MCF 10A (cell line): ENCODE results near the gene PSMB1. TPM values are rescaled to one million over a fixed set of nuclear protein-coding genes. Genes with fewer than 3 reads are reported as not detected.

ENCODE experiments used
- Bru-seq: library from RNA; stranded (reverse); fragments of 400-500 nt; gene quantifications from one replicate; lab custom pipeline; 2021; lab: Mats Ljungman, UMichigan
- BruChase-seq, 2 experiments: library from RNA; stranded (reverse); fragments of 400-500 nt; gene quantifications; one replicate each; lab custom pipeline; 2021; lab: Mats Ljungman, UMichigan
- BruUV-seq: library from RNA; stranded (reverse); fragments of 400-500 nt; replicated peaks from 2 replicates; lab custom pipeline; 2021; lab: Mats Ljungman, UMichigan
- CTCF ChIA-PET: fragments of 300-600 bp; sonication (Branson Sonifier 250); formaldehyde crosslinking; extraction: SDS; loops from one replicate; lab custom pipeline; 2021; ENCODE audit warnings: antibody characterized with exemption, inconsistent platforms; lab: Yijun Ruan, JAX
- POLR2A ChIA-PET: fragments of 300-600, 350-650 bp; sonication (Branson Sonifier 250); formaldehyde crosslinking; extraction: SDS; loops from one replicate; lab custom pipeline; 2020; ENCODE audit warnings: antibody characterized with exemption, inconsistent platforms; lab: Yijun Ruan, JAX
- DNase-seq: peaks from one replicate; pipeline ENCODE4 v3.0.0-alpha.2; 2018; ENCODE audit not compliant: unreplicated experiment
- H3K27ac Mint-ChIP-seq: one replicate; pipeline ENCODE4 v1.8.0; 2022; ENCODE audit warnings: mild to moderate bottlenecking, low read depth, mixed read lengths; ENCODE audit not compliant: unreplicated experiment
- H3K27me3 Mint-ChIP-seq: one replicate; pipeline ENCODE4 v1.8.0; 2022; ENCODE audit warnings: mixed read lengths; ENCODE audit not compliant: insufficient read depth, unreplicated experiment
- H3K36me3 Mint-ChIP-seq: one replicate; pipeline ENCODE4 v1.8.0; 2022; ENCODE audit warnings: mild to moderate bottlenecking, moderate library complexity, mixed read lengths; ENCODE audit not compliant: insufficient read depth, unreplicated experiment
- H3K4me1 Mint-ChIP-seq: one replicate; pipeline ENCODE4 v1.8.0; 2022; ENCODE audit warnings: mixed read lengths; ENCODE audit not compliant: insufficient read depth, unreplicated experiment
- H3K4me3 Mint-ChIP-seq: one replicate; pipeline ENCODE4 v1.8.0; 2022; ENCODE audit warnings: mild to moderate bottlenecking, moderate library complexity, mixed read lengths; ENCODE audit not compliant: unreplicated experiment
- H3K9me3 Mint-ChIP-seq: one replicate; pipeline ENCODE4 v1.8.0; 2022; ENCODE audit warnings: mixed read lengths; ENCODE audit not compliant: unreplicated experiment
- intact Hi-C: fragments of 100-400 bp; cut with micrococcal nuclease; formaldehyde crosslinking; loops from 2 replicates; pipeline ENCODE4 v1.14.1; 2022
- long read RNA-seq: library from polyadenylated mRNA; stranded (forward); transcript quantifications from one replicate; pipeline ENCODE4 v2.0.0, GENCODE V29; 2022
- total RNA-seq: library from RNA; stranded (reverse); gene quantifications from 2 replicates; pipeline ENCODE4 v1.2.3, GENCODE V29; 2022
- TF ChIP-seq, protein P1 (sequence below): fragments of 200-600 bp; IDR thresholded peaks from one replicate; pipeline ENCODE4 v1.8.0; 2022; ENCODE audit warnings: antibody characterized with exemption, mild to moderate bottlenecking; ENCODE audit not compliant: unreplicated experiment

The PSMB1 gene
- total RNA-seq (144 and 161 TPM in 2 replicates), Bru-seq, nascent RNA (percentile 96 among the genes with signal in this experiment), BruChase-seq, experiment 1, labeled RNA remaining after a 6-hour chase (percentile 94 among the genes with signal in this experiment), BruChase-seq, experiment 2, labeled RNA remaining after a 2-hour chase (percentile 95 among the genes with signal in this experiment)
- long read RNA-seq, transcript PSMB1-201 (6 exons, 928 nt): major isoform, 396 of 433 reads
- long read RNA-seq, transcript PSMB1-202 (5 exons, 1,939 nt): minor isoform, 8 of 433 reads
- long read RNA-seq, partial matches to known transcripts: 4 of 433 reads
- long read RNA-seq, other reads (novel, unspliced or antisense): 25 of 433 reads

DNA sequence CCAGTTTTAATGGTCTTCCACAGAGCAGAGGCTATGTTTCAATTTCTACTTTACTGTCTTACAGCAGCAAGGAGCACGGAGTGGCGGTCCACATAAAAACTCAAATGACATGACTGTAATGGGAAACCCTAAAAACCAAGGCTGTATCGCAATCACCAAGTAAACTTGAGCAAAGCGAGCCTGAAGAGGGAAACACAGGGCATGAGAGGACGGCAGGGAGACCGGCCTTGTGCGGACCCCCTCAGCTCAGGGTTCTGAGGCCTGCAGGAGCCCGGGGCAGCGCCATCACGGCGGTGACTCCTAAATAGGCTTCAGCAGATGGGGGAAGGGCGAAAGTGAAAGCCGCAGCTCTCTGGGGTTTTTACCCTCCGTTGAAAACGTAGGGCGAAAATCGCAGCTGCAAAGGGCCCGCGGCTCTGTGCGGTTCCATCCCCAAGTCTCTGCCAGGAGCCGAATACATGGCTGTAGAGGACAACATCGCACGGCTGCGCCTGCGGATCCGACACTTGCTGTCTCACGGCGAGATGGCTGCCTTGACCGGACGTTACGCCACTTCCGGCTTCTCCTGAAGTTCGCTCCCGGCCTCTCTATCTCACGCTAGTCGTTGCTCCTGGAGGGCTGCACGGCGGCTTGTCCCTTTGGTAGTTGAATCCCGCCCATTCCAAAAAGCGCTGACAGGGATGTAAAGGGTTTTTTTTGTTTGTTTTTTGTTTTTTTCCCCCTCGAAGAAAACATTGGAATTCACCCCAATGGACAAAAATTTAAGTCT, at the start of gene PSMB1:
Gene PSMB1 (minus strand): TSS at position 543 of the 769 bp plus-strand sequence. CDS start 65 bp downstream, at position 478.
- H3K27ac Mint-ChIP-seq: no peak within 1 kb of the TSS
- DNase-seq: peak; percentile 94
- ChIA-PET POLR2A (interaction anchor here (0.6 to 4.1 kb wide), 33 partner anchors 10 to 1655 kb away, joined by 3 to 78 read pairs (median 5); partner anchors contain the start of genes C6orf120, DYNLT2, ERMARD and FAM120B), CTCF (interaction anchor here (0.9 to 1.9 kb wide), 3 partner anchors 12 to 721 kb away, joined by 4 to 8 read pairs (median 5); no protein-coding TSS in a partner anchor)
- BruUV-seq: no TSS peak
- H3K4me3 Mint-ChIP-seq: no peak within 1 kb of the TSS
- peaks cover 35% of the 10 kb centered on the region for H3K4me1 Mint-ChIP-seq
- TF ChIP-seq, protein P1, sequence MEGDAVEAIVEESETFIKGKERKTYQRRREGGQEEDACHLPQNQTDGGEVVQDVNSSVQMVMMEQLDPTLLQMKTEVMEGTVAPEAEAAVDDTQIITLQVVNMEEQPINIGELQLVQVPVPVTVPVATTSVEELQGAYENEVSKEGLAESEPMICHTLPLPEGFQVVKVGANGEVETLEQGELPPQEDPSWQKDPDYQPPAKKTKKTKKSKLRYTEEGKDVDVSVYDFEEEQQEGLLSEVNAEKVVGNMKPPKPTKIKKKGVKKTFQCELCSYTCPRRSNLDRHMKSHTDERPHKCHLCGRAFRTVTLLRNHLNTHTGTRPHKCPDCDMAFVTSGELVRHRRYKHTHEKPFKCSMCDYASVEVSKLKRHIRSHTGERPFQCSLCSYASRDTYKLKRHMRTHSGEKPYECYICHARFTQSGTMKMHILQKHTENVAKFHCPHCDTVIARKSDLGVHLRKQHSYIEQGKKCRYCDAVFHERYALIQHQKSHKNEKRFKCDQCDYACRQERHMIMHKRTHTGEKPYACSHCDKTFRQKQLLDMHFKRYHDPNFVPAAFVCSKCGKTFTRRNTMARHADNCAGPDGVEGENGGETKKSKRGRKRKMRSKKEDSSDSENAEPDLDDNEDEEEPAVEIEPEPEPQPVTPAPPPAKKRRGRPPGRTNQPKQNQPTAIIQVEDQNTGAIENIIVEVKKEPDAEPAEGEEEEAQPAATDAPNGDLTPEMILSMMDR: no peak
- H3K36me3 Mint-ChIP-seq: peaks cover 52% of the 10 kb centered on the region
- H3K27me3 Mint-ChIP-seq: no peaks in the 10 kb centered on the region
- H3K9me3 Mint-ChIP-seq: no peaks in the 10 kb centered on the region
- intact Hi-C loops: no loop called here

GRCh38 chr6:170597278-170597677, 44.2 kb upstream of the PSMB1 start:
- BruUV-seq: no TSS peak
- no peak for DNase-seq
- no peaks in the 10 kb centered on the region for H3K36me3 Mint-ChIP-seq
- ChIA-PET POLR2A (interaction anchor here (1.8 kb wide), 1 partner anchor 11 kb away, joined by 6 read pairs; no protein-coding TSS in a partner anchor), CTCF (no interaction called here)
- no peak overlapping the region for H3K4me3 Mint-ChIP-seq
- intact Hi-C loops: no loop called here
- TF ChIP-seq, protein P1: no peak
- peaks cover 1% of the 10 kb centered on the region for H3K9me3 Mint-ChIP-seq
- H3K27ac Mint-ChIP-seq: no peak overlapping the region
- H3K4me1 Mint-ChIP-seq: no peaks in the 10 kb centered on the region
- peaks cover 92% of the 10 kb centered on the region for H3K27me3 Mint-ChIP-seq

DNA sequence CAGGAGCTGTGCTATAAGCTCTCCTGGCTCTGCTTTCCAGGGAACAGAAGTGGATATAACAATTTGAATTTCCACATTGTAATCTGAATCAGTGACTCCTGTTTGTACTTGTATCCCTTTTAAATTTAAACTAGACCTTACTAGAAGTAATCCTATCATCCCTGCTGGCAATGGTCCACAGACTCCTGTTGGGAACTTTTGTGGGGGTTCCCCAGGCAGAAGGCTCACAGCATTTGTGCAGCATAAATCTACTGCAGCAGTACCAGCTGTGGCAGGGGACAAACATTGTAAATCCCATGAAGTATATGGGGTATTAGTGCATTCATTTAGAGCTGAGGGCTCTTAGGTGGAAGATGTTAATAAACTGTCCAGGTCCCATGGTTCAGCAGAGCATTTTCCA, 43.3 kb upstream of the PSMB1 start:
- peaks cover 10% of the 10 kb centered on the region for H3K9me3 Mint-ChIP-seq
- no TSS peak for BruUV-seq
- no peak for DNase-seq
- no peaks in the 10 kb centered on the region for H3K4me1 Mint-ChIP-seq
- CTCF ChIA-PET: no interaction called here
- no peak overlapping the region for H3K27ac Mint-ChIP-seq
- TF ChIP-seq, protein P1: no peak
- H3K27me3 Mint-ChIP-seq: peaks cover 93% of the 10 kb centered on the region
- intact Hi-C loops: no loop called here
- no peaks in the 10 kb centered on the region for H3K36me3 Mint-ChIP-seq
- POLR2A ChIA-PET: interaction anchor here (1.8 to 2.3 kb wide), 2 partner anchors 10 to 12 kb away, joined by 6 to 7 read pairs; partner anchors contain the start of gene PDCD2
- H3K4me3 Mint-ChIP-seq: no peak overlapping the region

DNA sequence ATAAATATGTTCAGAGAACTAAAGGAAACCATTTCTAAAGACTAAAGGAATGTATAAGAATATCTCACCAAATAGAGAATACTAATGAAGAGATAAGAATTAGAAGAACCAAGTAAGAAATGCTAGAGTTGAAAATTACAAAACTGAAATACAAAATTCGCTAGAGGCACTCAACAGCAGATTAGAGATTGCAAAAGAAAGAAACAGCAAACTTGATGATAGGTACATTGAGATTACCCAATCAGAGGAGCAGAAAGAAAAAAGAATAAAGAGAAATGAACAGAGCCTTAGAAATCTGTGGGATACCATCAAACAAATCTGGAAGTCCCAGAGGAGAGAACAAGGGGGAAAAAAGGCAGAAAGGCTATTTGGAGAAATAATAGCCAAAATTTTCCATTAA, 37.6 kb upstream of the PSMB1 start:
- intact Hi-C loops: no loop called here
- BruUV-seq: no TSS peak
- H3K36me3 Mint-ChIP-seq: no peaks in the 10 kb centered on the region
- H3K27me3 Mint-ChIP-seq: peaks cover 52% of the 10 kb centered on the region
- TF ChIP-seq, protein P1: no peak
- H3K4me3 Mint-ChIP-seq: no peak overlapping the region
- H3K27ac Mint-ChIP-seq: no peak overlapping the region
- H3K9me3 Mint-ChIP-seq: peaks cover 21% of the 10 kb centered on the region
- no peak for DNase-seq
- CTCF ChIA-PET: no interaction called here
- POLR2A ChIA-PET: no interaction called here
- no peaks in the 10 kb centered on the region for H3K4me1 Mint-ChIP-seq
